ENCODE measurements around the gene TDO2.
"Not testable (repeated sequence)": the region's sequence is repeated elsewhere in the genome, so short reads cannot be mapped to it uniquely, and the experiment has no call there.

Gene TDO2

GRCh38 chr4:155908187-155909139, 5.0 kb downstream of the TDO2 start:
- DNase-seq: no peak

- DNase-seq: no peak
Measured at GRCh38 chr4:155909615-155910226, 6.2 kb downstream of the TDO2 start.

DNA sequence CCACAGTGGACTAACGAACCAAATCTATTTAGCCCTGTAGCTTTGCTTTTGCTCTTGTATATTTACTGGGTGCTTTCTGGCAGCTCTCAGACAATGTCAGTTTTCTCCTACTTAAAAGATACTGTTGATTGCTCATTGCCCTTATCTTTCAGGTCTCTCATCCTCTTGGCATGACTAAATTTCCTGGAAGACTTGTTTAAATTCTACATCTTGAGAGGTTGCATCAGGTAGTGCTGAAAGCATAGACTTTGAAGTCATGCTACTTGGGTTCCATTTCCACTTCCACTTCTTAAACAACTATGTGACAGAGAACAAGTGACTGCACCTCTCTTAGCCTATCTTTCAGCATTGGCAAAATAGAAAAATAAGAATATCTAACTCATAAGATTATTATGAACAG, 8.4 kb downstream of the TDO2 start:
- no peak for DNase-seq

DNA sequence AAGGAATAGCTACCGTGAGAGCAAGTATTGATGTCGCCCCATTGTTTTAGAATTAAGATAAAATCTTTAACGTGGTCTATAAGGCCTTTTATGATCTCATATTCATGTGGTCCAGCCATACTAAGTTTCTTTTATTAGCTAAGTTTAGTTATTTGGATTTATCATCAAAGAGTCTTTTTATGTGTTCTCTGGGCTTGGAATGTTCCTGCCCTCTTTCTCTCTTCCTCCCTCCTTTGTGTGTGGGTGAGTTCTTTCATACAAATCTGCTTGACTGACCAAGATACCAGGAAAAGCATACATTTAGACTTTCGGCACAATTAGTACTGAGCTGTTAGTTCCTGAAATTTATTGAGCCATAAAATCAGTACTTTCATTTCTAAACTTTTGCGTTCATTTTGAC, 11.3 kb downstream of the TDO2 start:
- DNase-seq: no peak

DNA sequence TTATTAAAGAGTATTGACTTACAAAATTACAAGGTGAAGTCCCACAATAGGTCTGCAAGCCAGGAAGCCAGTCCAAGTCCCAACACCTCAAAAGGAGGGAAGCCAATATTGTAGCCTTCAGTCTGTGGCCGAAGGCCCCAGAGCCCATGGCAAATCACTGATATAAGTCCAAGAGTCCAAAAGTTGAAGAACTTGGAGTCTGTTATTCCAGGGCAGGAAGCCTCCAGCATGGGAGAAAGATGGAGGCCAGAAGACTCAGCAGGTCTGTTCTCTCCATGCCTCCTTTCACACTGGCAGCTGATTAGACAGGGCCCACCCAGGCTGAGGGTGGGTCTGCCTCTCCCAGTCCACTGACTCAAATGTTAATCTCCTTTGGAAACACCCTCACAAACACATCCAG, 18.1 kb downstream of the TDO2 start:
- DNase-seq: no peak

DNA sequence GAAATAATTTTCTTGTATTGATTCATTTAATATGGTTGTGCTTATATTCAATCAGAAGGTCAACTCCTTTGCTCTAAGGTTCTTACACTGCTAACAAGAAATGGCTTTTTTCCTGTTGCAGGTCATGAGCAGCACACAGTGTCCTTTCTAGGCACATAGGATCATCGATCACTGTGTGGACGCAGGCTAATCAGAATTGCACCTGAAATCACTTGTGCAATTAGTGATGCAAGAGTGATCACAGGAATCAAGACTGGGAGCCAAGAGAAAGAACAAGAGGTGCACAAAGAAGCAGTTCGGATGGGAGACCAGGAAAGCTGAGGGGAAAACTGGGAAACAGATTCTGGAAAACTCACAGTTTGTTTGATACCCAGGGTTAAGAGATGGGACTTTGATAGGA, 21.1 kb downstream of the TDO2 start:
- DNase-seq: no peak

- no peak for DNase-seq
Measured at GRCh38 chr4:155929833-155930232, 26.3 kb downstream of the TDO2 start.

GRCh38 chr4:155930330-155930729, 26.8 kb downstream of the TDO2 start:
- no peak for DNase-seq

DNA sequence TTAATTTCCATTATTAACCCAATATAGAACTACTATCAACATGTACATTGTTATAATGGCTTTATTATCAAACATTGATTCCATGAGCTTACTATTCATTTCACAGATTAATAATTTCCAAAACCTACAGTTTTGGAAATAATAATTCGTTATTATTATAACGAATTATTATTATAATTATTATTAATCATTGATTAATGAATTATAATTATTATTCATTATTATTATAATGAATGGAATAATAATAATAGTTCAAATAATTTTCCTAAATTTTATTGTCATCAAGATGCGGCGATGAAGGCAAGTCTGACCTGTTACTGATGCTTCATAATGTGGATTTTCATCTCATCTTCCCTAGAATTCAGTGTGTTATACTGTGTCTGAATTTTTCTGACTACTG, 28.1 kb downstream of the TDO2 start:
- no peak for DNase-seq

DNA sequence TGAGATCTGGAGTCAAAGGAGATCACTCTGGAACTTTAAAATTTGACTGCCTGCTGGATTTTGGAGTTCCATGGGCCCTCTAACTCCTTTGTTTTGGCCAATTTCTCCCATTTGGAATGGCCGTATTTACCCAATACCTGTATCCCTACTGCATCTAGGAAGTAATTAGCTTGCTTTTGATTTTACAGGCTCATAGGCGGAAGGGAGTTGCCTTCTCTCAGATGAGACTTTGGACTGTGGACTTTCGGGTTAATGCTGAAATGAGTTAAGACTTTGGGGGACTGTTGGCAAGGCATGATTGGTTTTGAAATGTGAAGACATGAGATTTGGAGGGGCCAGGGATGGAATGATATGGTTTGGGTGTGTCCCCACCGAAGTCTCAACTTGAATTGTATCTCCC, 31.1 kb downstream of the TDO2 start:
- DNase-seq: not testable (repeated sequence)

DNA sequence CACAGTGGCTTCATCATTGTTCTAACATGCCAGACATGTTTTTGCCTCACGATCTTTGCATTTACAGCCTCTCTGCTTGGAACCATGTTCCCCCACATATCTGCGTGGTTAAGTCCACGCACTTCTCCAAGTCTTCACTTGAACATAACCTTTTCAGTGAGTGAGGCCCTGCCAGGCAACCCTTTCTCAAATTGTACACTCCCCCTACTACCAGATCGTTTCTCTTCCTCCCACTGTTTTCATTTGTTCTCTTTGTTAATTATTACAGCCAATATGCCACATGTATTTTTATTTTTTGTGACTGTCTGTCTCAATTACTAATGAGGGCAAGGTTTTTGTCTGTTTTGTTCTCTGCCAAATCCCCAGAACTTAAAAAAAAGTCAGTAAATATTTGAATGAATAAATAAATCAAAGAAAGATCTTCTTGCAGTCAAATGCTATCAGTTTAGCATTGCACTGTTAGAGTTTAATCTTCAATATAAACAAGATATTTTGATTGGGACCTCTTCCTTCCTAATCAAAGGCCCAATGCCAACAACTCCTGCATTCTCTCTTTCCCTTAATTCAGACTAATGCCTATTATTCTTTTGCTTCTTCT, 32.0 kb downstream of the TDO2 start:
- no peak for DNase-seq

GRCh38 chr4:155941085-155941790, 37.7 kb downstream of the TDO2 start:
- no peak for DNase-seq

DNA sequence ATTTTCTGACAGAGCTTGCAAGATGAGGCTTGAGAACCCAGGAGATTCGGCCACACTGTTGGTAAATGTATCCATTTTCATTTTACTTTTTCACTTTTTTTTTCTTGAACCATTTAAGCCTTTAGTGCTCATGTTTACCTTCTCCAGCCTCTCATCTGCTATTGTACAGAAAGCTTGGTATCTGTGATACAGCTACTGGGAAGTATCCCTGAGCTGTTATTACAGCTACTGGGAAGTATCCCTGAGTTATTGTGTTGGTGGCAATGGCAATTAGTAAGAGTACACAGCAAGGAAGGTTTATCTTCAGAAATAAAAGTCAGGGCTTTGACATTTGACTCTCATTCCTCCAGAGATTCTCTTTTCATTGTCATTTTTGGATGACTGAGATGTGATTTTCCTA, 38.3 kb downstream of the TDO2 start:
- DNase-seq: no peak

- DNase-seq: no peak
Measured at GRCh38 chr4:155943605-155944291, 40.3 kb downstream of the TDO2 start.

DNA sequence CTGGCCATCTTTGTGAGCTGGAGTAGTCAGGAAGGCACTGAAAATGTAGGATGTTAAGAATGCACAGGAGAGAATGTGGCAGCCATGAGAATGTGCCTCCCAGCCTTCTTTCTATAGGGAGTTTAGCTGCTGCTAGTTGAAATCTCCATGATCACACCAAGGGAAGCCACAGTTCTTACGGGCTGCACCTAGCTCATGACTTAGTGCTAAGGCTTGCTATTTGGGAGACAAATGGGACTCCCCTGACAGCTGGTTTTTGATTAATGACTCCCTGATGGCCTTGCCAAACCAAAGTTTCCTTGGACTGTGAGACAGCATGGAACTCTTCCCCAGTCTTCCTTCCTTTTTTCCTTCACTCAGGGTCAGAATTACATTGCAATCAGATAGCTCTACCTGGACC, 41.0 kb downstream of the TDO2 start:
- DNase-seq: no peak

DNA sequence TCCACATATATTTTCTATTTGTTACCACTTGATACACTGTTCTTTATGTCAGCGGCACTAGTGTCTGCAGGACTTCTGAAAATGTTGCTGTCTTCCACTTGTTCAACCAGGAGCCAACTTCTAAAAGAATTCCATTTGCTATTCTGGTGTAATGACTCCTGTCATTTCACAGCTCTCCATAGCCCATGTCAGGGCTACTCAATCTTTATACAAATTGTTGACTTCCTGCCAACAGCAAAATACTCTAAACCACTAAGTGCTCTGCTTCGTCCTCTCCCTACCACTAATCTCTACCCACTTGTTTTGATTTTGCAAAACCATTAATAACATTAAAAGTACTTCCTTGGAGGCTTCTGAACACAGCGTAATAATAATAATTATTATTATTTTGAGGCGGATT, 43.0 kb downstream of the TDO2 start:
- no peak for DNase-seq

GRCh38 chr4:155948541-155948940, 45.0 kb downstream of the TDO2 start:
- DNase-seq: no peak

GRCh38 chr4:155950461-155950860, 47.0 kb downstream of the TDO2 start:
- DNase-seq: no peak

- DNase-seq: no peak
Measured at GRCh38 chr4:155952501-155952901, 49.0 kb downstream of the TDO2 start.

- DNase-seq: peak; percentile 51
Measured at GRCh38 chr4:155953151-155954117, 49.9 kb downstream of the TDO2 start, which contains the start of gene CTSO. Gene CTSO, minus strand, starts transcription at chr4:155953866. Its CDS starts 19 bp downstream, at chr4:155953847.

- DNase-seq: no peak
Measured at GRCh38 chr4:155954118-155954685, 50.7 kb downstream of the TDO2 start.
